GM18511 (cell line): ENCODE results near the gene TJP1.

Source experiments
- ATAC-seq: cut with Tn5 transposase; IDR thresholded peaks from one replicate; pipeline ENCODE4 v1.9.1; 2021; ENCODE audit warnings: mild to moderate bottlenecking, moderate library complexity; ENCODE audit not compliant: unreplicated experiment

TJP1 gene

GRCh38 chr15:29822100-29822683 lies at the start of gene TJP1:
TJP1 (minus strand) TSS chr15:29822468; CDS start chr15:29822028, 440 bp downstream.
- ATAC-seq, result no peak

GRCh38 chr15:29871401-29871800 lies 49.1 kb upstream of the TJP1 start:
- no peak for ATAC-seq

- no peak for ATAC-seq
These were observed 48.4 kb upstream of the TJP1 start for GRCh38 chr15:29870495-29871151.

GRCh38 chr15:29867241-29868000 lies 45.2 kb upstream of the TJP1 start:
- ATAC-seq, result no peak

GRCh38 chr15:29866337-29866736 lies 44.1 kb upstream of the TJP1 start:
- no peak for ATAC-seq

- no peak for ATAC-seq
These were observed 42.2 kb upstream of the TJP1 start for GRCh38 chr15:29864501-29864900.

- ATAC-seq, result no peak
These were observed 41.2 kb upstream of the TJP1 start for GRCh38 chr15:29863438-29863837.

- ATAC-seq, result no peak
These were observed 40.0 kb upstream of the TJP1 start for GRCh38 chr15:29862271-29862670.

- no peak for ATAC-seq
These were observed 38.6 kb upstream of the TJP1 start for GRCh38 chr15:29860872-29861271.

- no peak for ATAC-seq
These were observed 37.9 kb upstream of the TJP1 start for GRCh38 chr15:29859973-29860715.

- no peak for ATAC-seq
These were observed 37.0 kb upstream of the TJP1 start for GRCh38 chr15:29859293-29859692.

- no peak for ATAC-seq
These were observed 35.0 kb upstream of the TJP1 start for GRCh38 chr15:29857221-29857789.

GRCh38 chr15:29854413-29854812 lies 32.1 kb upstream of the TJP1 start:
- ATAC-seq, result no peak

GRCh38 chr15:29853211-29853987 lies 31.1 kb upstream of the TJP1 start:
- ATAC-seq, result no peak

GRCh38 chr15:29852201-29852600 lies 29.9 kb upstream of the TJP1 start:
- ATAC-seq, result no peak

GRCh38 chr15:29849716-29850115 lies 27.4 kb upstream of the TJP1 start:
- no peak for ATAC-seq

GRCh38 chr15:29849218-29849617 lies 26.9 kb upstream of the TJP1 start:
- ATAC-seq, result no peak

GRCh38 chr15:29844290-29844903 lies 22.1 kb upstream of the TJP1 start:
- ATAC-seq, result no peak

GRCh38 chr15:29842290-29842689 lies 20.0 kb upstream of the TJP1 start:
- ATAC-seq, result no peak

- no peak for ATAC-seq
These were observed 18.7 kb upstream of the TJP1 start for GRCh38 chr15:29840926-29841325.
